Measurements from ENCODE around the gene PLSCR3. TPM values are rescaled to one million over a fixed set of nuclear protein-coding genes. Genes with fewer than 3 reads are reported as not detected.

The PLSCR3 gene
- total RNA-seq, 1 experiment from 2014 or later = 36.7 TPM

DNA sequence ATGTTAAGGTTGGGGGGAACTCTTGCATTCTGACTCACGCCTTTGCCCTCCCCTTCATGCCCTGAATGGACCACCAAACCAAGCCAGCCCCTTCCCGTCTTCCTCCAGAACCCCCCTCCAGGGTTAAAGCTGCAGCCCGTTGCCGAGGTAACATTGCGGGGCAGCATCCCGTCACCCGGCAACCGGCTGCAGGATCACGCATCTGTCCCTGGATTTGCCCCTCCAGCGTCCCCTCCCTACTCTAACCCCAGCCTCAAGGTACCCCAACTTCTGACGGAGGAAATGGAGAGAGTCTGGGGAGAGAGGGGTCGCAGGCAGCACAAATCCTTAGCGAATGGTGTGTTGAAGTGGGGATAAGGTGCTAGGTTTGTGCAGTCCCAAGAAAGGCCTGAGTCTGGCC, 12.8 kb upstream of the PLSCR3 start:
- no peak for DNase-seq (ENCODE audit: low read depth)

DNA sequence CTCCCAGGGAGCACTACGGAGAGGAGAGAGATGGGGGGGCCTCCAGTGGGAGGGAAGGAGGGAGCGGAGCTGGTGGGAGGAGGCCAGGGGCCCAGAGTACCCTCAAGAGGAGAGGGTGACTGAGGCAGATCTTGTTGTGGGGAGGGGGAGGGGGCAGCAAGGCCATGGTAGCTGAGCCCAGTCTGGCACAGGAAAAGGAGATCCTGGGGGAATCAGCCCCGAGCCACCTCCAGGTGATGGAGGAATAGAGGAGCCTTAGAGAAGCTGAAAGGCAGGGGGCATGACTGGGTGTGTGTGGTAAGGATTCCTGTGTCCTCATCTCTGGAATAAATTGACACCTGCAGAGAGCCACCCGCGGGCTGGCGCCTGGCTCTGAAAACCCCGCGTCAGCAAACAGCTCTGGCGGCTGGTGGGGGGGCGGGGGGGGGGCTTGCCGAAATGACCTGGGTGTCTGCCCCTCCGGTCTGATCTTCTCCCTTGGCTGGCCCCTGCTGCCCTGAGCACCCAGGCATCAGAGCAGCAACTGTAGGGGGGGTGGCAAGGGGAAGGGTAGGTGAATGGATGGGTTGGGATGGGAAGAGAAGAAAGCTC, 12.0 kb upstream of the PLSCR3 start:
- DNase-seq (ENCODE audit: low read depth) = no peak

DNA sequence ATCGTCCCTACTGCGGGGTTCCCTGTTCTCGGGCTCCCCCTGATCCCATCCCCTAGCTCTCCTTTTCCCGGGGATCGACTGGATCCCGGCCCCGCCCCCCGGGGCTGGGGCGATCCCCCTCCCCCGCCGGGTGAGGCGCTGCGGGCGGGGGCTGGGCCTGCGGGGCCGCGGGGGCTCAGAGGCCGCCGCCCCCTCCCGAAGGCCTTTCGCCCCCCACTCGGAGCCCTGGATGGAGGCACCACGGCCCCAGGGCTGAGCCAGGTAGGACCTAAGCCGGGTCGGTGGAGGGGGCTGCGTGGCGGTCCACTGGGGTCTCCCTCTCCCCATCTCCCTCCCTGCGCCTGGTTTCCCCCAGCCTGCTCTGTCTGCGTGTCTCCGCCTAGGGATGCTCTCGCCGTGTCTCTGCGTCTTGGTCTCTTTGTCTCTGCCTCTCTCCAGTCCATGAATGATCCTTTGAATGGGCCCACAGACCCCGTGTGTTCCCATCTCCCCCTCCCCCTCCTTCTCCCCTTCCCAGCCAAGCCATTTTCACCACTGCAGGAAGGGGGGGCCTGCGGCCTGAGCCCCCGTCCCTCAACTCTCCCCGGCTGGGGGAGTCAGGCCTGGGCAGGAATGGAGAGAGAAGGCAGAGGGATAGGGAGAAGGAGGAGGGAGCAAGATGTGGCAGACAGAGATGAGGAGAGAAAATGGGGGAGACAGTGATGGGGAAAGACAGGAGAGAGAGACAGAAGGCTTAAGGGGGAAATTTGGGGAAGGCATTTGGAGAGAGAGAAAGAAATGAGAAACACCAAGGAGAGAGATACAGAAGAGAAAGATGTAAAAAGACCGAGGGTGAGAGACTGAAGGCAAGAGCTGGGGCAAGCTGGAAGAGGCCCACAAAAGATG, 11.3 kb upstream of the PLSCR3 start:
- no peak for DNase-seq (ENCODE audit: low read depth)

- DNase-seq (ENCODE audit: low read depth) = no peak
These were observed 10.5 kb upstream of the PLSCR3 start for GRCh38 chr17:7404737-7405349.

GRCh38 chr17:7403977-7404736, 9.8 kb upstream of the PLSCR3 start, which contains the start of gene TMEM256:
Gene TMEM256, minus strand, starts transcription at chr17:7404097. Its CDS starts 13 bp downstream, at chr17:7404084.
- DNase-seq (ENCODE audit: low read depth) = peak; percentile 99

DNA sequence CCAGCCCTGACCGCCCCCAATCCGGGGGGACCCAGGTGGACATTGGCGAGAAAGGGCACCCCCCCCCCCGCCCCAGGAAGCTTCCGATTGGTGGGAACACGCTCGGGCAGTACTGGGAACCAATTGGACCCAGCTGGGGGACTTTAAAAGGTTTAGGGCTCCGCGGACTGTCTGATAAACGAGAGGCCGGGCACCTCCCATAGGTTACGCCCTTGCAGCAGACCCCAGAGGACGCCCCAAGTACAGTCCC, 9.3 kb upstream of the PLSCR3 start:
- DNase-seq (ENCODE audit: low read depth) = no peak

- no peak for DNase-seq (ENCODE audit: low read depth)
These were observed 8.9 kb upstream of the PLSCR3 start for GRCh38 chr17:7403043-7403726.

GRCh38 chr17:7398612-7399011, 4.3 kb upstream of the PLSCR3 start:
- DNase-seq (ENCODE audit: low read depth) = no peak

DNA sequence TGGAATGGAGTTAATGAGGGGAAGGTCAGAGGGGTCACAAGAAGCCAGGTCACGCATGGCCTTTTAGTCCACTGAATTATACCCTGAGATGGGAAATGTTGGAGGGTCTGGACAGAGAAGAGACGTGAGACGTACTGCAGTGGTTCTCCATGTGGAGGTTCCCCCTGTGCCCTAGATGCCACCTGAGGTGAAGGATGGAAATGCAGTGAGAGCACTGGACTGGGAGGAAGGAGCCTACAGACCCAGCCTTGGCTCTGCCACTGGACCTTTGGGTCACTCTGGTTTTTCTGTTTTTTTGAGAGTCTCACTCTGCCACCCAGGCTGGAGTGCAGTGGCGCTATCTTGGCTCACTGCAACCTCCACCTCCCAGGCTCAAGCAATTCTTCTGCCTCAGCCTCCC, 1.8 kb upstream of the PLSCR3 start:
- DNase-seq (ENCODE audit: low read depth) = no peak

GRCh38 chr17:7393613-7394451, 493 bp downstream of the PLSCR3 start:
- peak; percentile 23 for DNase-seq (ENCODE audit: low read depth)

DNA sequence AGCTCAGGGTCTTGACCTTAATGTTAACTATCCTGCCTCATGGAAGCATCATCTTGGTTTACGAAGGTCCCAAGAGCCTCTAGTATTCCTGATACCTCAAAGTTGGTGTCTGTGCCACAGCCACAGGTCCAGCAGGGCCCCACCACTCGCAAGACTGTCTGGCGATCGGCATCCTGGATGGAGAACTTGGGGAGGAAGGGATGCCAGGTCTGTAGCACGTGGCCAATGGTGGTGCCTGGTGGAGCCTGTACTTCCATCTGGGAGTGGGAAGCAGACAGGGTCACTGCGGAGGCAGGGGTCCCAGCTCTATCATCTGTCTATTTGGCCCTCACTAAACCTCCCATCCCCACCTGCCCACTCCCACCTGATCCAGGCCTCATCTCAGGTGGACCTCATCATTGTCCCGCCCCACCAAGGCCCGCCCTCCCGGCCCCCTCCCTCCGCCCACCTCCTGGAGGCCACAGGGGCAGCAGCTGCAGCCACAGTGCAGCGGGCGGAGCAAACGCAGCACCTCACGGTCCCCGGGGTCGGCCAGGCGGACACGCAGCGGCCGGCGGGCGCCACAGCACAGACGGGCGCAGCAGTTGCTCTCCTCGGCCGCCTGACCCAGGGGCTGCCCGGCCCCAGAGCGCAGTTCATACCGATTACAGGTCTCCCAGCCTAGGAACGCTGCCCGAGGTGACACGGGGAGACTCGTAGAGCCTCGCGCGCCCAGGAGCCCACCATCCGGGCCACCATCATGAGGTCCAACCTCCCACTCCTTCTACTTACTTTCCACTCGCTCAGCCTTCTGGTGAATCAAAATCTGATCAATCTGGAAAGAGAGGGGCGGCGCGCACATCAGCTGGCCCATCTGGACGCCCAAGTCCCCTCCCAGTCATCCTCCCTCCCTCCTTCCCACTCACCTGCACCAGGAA, 1.4 kb downstream of the PLSCR3 start:
- DNase-seq (ENCODE audit: low read depth) = no peak

DNA sequence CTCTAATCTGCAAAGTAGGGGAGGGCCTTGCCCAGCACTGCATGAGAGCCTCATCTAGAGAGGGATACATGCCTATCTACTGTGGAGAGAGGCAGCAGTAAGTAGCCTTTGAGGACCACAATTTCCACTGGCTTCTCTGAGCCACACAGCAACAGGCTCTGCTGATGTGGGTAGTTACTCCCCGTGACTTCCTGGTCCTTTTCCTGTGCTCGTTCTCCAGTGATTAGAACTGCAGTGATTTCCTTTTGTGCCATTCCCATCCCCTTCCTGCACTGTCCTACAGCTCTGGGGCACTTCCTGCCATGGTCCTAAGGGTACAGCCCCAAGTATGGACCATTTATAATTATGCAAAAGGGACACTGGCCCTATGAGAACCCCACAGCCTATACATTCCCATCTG, 3.0 kb downstream of the PLSCR3 start:
- DNase-seq (ENCODE audit: low read depth) = no peak

- DNase-seq (ENCODE audit: low read depth) = no peak
These were observed 4.1 kb downstream of the PLSCR3 start for GRCh38 chr17:7389924-7390910.

DNA sequence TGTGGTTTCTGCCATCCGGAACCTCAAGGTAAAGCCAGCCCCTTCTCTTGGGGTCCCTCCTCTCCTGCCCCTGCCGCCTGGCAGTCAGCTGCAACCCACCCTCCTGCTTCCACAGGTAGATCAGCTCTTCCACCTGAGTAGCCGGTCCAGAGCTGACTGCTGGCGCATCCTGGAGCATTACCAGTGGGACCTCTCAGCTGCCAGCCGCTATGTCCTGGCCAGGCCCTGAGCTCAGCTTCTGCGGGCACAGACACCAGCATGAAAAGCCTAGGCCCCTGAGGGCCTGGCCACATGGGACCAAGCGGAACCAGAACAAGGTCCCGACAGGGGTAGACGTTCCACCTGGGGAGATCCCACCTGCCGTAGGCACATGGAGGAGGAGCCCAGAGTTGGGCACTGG, 5.5 kb downstream of the PLSCR3 start:
- DNase-seq (ENCODE audit: low read depth) = no peak

GRCh38 chr17:7384489-7385081, 9.7 kb downstream of the PLSCR3 start:
- no peak for DNase-seq (ENCODE audit: low read depth)

DNA sequence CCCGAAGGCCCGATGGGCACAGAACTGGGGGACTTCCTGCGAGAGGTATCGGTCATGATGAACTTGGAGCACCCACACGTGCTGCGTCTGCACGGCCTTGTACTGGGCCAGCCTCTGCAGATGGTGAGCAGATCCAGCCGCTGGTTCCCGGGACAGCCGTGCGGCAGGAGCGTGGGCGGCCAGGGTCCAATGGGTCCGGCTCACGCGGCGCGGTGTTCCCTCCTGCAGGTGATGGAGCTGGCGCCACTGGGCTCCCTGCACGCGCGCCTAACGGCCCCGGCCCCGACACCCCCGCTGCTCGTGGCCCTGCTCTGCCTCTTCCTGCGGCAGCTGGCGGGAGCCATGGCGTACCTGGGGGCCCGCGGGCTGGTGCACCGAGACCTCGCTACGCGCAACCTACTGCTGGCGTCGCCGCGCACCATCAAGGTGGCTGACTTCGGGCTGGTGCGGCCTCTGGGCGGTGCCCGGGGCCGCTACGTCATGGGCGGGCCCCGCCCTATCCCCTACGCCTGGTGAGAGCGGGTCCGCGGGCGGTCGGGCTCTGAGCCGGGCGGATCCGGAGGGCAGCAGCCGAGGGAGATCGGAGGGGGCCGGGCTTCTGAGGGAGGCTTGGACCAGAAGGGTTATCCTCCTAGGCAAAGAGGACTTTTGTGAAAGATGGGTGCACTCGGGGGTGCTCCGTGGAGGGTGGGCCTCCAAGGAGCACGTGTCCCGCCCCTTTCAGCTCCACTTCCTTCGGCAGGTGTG, 10.4 kb downstream of the PLSCR3 start:
- DNase-seq (ENCODE audit: low read depth) = no peak

DNA sequence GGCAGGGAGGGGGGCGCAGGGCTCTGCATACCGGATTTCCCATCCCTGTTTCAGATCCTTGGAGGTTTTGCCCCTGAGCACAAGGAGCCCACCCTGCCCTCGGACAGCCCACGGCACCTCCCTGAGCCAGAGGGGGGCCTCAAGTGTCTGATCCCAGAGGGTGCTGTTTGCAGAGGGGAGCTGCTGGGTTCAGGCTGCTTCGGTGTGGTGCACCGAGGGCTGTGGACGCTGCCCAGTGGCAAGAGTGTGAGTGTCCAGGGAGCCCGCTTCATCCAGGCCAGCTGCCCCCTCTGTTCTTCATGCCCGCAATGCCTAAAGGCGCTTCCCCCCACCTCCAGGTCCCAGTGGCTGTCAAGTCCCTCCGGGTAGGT, 11.0 kb downstream of the PLSCR3 start:
- no peak for DNase-seq (ENCODE audit: low read depth)
